Cerebellar nuclear complex (tissue), 1 donor: Measurements from ENCODE around the gene FCHSD2.

ENCODE experiments used
- DNase-seq, 2 experiments: peaks; one replicate each; lab custom pipeline; 2025; lab: John Stamatoyannopoulos, UW

FCHSD2 gene

GRCh38 chr11:73172992-73173656 is 31.0 kb upstream of the FCHSD2 start:
- DNase-seq: no peak

GRCh38 chr11:73171436-73172161 is 29.5 kb upstream of the FCHSD2 start:
- no peak for DNase-seq

GRCh38 chr11:73170140-73170539 is 28.0 kb upstream of the FCHSD2 start:
- DNase-seq: no peak

GRCh38 chr11:73168925-73169579 is 26.9 kb upstream of the FCHSD2 start:
- no peak for DNase-seq

GRCh38 chr11:73167363-73167954 is 25.3 kb upstream of the FCHSD2 start:
- DNase-seq: no peak

GRCh38 chr11:73164803-73165540 is 22.9 kb upstream of the FCHSD2 start:
- no peak for DNase-seq

GRCh38 chr11:73163638-73164174 is 21.6 kb upstream of the FCHSD2 start:
- no peak for DNase-seq

- no peak for DNase-seq
Measured at GRCh38 chr11:73162196-73162740, 20.1 kb upstream of the FCHSD2 start.

- no peak for DNase-seq
Measured at GRCh38 chr11:73160005-73160760, 18.1 kb upstream of the FCHSD2 start.

- DNase-seq: no peak
Measured at GRCh38 chr11:73159297-73159696, 17.2 kb upstream of the FCHSD2 start.

- DNase-seq: no peak
Measured at GRCh38 chr11:73158356-73159051, 16.4 kb upstream of the FCHSD2 start.

- DNase-seq: no peak
Measured at GRCh38 chr11:73157101-73158010, 15.2 kb upstream of the FCHSD2 start.

- DNase-seq: no peak
Measured at GRCh38 chr11:73156686-73157085, 14.6 kb upstream of the FCHSD2 start.

- no peak for DNase-seq
Measured at GRCh38 chr11:73156114-73156513, 14.0 kb upstream of the FCHSD2 start.

- no peak for DNase-seq
Measured at GRCh38 chr11:73155102-73155501, 13.0 kb upstream of the FCHSD2 start.

GRCh38 chr11:73154178-73154577 is 12.1 kb upstream of the FCHSD2 start:
- DNase-seq: no peak

GRCh38 chr11:73152861-73153483 is 10.9 kb upstream of the FCHSD2 start:
- DNase-seq: no peak

- DNase-seq: no peak
Measured at GRCh38 chr11:73152086-73152853, 10.2 kb upstream of the FCHSD2 start.
